Activated CD8-positive, alpha-beta memory T cell treated with anti-CD3 and anti-CD28 coated beads for 48 hours (primary cell): ENCODE results near the gene MRPL49.
"Not testable (repeated sequence)": the region's sequence is repeated elsewhere in the genome, so short reads cannot be mapped to it uniquely, and the experiment has no call there.

ENCODE experiments used
- DNase-seq, 3 experiments: peaks; one replicate each; pipeline ENCODE4 v3.0.0-alpha.2; 2020; ENCODE audit warnings: low read depth in 2 of 3, low spot score in 2 of 3

Gene MRPL49

DNA sequence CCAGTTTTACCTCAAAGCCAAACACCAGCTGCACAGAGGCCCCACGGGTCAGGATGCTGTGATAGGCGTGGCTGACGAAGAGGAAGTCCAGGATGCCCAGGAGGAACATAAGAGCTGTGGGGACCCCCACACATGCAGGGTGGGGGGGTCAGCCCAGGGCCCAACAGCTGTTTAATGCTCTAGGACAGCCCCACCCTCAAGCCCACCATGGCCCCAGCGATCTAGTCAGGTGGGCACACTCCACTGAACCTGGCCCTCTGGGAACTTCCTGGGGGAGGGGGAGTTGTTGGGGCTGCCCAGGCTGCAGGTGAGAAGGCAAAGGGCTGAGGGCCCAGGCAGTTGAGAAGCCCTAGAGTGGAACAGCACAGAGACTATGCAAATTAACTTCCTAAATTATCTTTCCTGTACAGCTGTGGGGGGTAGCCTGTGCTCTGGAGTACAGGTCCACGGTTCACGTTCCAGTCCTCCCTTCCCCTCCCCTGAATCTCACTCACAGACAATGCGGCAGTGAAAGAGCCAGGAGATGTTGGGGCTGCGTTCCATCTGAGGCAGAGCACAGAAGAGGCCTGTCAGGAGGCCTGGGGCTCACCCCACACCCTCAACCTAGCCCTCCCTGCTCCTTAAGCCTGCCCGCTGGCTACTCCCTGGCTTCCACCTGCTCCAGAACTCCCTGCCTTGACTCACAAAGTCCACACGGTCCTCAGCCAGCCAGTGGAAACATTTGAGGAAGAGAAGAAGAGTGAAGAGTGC is 10.3 kb downstream of the MRPL49 start:
- DNase-seq = no peak

DNA sequence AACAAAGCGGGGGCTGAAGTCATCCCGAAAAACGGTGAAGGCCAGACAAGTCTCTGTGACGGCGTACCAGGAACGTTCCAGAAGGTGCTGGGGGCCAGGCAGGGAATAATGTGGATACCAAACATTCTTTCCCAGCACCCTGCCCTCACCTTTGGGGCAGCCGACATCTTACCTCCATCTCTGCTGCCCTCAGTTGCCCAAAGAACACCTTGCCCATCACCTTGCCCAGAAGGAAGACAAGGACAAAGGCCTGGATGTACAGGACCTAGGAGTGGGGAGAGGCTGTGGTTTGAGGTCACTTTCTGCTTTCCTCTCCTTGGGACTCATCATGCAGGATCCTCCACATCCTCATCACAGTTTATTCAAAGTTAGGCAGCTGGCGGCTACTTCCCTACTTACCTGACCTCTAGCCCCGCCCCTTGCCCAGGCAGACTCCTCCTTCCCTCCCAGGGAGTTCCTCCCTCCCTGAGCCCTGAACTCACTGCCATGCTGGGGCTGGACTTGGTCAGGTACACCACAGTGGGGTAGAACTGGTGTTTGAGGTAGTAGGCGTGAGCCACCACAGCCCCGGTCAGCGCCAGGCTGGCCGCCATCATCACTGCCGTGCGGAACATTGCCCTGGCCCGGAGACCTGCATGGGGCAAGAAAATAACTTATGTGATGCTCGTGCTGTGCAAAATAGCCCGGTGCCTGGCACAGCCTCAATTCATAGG is 11.0 kb downstream of the MRPL49 start:
- DNase-seq = no peak

DNA sequence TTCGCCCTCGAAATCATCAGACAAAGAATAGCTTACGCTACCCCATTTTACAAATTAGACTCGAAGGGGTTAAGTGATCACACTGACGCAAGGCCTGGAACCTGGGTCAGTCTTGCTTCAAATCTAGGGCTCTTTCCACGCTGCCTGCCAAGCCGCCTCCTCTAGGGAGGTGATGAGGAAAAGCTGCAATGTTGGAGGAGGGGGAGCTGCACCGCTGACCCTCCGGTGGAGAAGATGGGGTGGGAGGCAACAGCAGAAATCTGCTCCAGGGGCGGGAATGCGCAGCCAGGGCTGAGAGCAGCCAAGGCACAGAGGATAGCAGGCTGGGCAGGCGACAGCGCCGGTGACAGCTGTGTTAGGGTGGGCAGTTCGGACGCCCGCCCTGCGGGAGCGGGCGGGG is 11.6 kb downstream of the MRPL49 start:
- no peak for DNase-seq

DNA sequence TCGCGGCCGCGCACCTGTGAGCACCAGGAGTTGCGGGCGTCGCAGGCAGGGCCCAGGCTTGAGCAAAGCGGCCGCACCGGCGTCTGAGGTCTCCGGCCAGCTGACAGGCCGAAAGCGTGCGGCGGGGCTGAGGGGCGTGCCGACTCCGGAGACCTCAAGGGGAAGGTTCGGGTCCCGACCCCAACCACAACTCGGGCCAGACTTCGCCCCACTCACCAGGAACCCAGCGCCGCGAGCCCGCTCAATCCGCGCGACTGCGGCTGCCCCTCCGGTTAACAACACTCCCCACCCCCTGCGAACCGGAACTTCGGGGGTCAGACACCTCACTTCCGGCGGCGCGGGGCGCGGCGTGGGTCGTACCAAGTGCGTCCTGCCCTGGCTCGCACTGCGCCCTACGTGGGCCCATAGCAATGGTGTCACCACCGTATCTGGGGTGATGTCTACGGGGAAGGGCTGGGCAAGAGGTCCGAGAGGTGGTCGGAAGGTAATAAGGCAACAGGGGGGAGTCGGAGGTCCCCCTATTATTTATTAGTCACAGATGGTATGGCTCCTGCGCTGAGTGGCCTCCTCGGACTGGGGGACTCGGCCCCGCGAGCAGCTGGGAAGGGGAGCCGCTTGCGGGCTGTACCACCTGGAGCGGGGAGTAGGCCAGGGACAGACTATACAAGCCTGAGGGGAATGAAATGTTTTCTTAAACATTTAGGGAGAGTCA is 12.3 kb downstream of the MRPL49 start, which contains the start of gene SYVN1:
Gene SYVN1, minus strand, starts transcription at position 280 of the 712 bp plus-strand sequence. CDS start 918 bp downstream, outside the sequence.
- DNase-seq = peak; percentile 84 to 87 (median 86)

DNA sequence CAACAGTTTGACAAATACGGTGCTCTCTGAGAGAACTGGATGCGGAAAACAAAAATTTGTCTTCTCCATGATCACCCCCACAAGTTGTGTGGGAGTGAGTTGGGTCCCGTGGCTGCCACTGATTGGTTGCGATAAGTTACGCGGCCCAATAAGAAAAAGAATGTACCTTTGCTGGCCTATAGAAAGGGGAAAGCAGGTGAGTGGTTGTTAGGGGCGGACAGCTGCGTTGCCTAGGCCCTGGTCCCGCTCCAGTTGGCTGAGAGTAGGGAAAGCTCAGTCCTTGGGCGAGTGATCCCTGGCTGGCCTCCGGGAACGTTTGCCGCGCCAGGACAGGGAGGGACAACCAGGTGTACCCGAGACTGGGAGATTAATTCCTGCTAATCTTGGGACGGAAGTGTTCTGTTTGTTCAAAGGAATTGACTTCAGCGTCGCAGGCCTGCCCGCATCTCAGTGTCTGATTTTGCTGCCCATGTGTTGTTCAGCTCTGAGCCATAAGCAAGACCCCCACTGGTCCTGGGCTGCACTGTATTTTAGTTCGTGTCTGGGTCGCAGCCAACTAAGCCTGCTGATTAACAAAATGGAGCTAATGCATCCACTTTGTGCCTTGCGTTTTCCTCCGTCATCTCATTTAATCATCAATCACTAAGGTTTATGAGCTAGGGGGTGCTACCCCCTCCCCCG is 13.0 kb downstream of the MRPL49 start:
- DNase-seq = no peak

DNA sequence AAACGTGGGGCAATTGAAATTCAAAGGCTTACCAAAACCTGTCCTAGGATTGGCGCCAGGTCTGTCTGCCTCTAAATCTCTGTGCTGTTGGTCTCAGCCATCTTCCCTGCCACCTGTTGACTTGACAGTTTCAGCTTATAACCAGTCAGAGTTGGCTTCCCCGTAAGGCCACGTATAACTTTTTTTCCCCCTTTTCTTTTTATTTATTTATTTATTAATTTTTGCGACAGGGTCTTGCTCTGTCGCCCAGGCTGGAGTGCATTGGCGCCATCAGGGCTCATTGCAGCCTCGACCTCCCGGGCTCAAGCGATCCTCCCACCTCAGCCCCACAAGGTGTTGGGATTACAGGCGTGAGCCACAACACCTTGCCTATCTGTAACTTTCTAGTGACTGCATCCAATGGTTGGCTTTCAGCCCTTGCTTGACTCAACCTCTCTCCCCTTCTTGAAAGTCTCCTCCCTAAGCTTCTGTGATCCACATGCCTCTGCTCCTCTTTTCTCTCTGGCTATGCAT is 13.6 kb downstream of the MRPL49 start:
- no peak for DNase-seq

DNA sequence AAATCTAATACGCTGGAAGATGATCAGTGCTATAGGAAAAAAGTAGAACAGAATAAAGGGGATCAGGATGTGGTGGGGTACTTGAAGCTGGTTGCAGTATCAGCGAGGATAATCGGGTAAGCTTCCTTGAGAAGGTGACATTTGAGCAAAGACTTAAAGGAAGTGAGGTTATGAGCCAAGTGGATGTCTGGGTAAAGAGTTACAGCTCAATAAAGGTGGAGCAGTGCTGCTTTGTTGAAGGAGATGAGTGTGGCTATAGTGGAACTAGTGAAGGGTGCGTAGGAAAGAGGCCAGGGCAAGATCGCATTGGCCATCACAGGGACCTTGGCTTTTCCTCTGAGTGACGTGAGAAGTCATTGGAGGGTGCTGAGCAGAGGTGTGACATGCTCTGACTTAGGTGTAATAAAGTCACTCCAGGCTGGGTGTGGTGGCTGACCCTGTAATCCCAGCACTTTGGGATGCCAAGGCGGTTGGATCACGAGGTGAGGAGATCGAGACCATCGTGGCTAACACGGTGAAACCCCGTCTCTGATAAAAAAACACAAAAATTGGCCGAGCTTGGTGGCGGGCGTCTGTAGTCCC is 14.5 kb downstream of the MRPL49 start:
- no peak for DNase-seq

DNA sequence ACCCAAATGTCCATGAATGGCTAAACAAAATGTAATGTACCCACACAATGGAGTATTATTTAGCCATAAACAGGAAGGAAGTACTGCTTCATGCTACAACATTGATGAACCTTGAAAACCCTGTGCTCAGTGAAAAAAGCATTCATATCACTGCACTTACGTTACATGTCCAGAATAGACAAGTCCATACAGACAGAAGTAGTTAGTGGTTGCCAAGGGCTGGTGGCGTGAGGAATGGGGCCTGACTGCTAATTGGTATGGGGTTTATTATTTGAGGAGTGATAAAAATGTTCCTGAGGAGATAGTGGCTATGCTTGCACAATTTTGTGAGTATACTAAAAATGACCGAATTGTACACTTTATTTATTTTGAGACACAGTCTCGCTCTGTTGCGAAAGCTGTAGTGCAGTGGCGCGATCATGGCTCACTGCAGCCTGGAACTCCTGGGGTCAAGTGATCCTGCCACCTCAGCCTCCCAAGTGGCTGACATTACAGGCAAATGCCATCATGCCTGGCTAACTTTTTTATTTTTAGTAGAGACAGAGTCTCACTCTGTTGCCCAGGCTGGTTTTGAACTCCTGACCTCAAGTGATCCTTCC is 19.9 kb downstream of the MRPL49 start:
- no peak for DNase-seq

DNA sequence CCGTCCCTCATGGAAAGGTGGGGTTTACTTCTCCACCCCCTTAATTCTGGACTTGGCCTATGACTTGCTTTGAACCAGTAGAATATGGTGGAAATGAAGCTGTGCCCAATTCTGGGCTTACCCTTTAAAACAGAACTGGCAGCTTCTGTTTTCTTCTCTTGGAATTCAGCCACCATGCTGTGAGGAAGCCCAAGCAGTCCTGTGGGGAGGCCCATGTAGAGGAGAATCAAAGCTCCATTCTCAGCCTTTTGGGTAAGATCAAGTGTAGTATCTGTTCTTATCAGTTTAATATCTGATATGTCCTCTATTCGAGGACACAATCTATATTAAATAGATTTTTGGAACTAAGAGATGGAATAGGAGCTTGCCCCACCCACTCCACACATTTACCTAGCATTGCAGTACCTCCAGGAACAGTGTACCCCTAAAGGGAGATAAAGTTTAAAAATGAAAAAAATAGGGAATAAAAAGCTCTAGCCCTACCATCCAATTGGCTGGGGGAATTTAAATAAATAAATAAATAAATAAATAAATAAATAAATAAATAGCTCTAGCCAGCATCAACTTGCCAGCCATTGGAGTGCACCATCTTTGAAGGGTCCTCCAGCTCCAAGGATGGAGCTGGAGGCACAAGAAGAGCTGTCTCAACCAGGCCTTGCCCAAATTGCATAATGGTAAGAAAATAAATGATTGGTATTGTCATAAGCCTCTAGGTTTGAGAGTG is 25.4 kb downstream of the MRPL49 start:
- no peak for DNase-seq

DNA sequence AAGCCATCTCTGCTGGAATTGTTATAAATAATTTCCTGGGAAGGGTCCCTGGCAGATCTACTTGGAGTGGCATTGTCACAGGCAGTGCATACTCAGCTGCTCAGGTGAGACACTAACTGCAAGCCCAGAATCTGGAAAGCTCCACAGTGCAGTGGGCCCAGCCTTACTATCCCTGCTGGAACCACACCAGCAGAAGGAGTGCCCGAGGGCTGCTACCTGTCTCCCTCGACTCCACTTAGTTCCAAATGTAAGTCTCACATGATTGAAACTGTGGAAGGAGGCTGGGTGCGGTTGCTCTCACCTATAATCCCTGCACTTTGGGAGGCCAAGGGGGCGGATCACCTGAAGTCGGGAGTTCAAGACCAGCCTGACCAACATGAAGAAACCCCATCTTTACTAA is 26.5 kb downstream of the MRPL49 start:
- no peak for DNase-seq

DNA sequence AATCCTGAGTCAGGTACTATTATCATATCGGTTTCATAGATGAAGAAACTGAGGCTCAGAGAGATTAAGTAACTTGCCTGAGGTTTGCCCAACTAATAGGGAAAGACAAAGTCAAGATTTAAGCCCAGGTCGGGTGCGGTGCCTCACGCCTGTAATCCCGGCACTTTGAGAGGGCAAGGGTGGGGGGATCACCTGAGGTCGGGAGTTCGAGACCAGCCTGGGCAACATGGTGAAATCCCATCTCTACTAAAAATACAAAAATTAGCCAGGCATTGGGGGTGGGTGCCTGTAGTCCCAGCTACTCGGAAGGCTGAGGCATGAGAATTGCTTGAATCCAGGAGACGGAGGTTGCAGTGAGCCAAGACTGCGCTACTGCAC is 28.0 kb downstream of the MRPL49 start:
- DNase-seq = not testable (repeated sequence)

DNA sequence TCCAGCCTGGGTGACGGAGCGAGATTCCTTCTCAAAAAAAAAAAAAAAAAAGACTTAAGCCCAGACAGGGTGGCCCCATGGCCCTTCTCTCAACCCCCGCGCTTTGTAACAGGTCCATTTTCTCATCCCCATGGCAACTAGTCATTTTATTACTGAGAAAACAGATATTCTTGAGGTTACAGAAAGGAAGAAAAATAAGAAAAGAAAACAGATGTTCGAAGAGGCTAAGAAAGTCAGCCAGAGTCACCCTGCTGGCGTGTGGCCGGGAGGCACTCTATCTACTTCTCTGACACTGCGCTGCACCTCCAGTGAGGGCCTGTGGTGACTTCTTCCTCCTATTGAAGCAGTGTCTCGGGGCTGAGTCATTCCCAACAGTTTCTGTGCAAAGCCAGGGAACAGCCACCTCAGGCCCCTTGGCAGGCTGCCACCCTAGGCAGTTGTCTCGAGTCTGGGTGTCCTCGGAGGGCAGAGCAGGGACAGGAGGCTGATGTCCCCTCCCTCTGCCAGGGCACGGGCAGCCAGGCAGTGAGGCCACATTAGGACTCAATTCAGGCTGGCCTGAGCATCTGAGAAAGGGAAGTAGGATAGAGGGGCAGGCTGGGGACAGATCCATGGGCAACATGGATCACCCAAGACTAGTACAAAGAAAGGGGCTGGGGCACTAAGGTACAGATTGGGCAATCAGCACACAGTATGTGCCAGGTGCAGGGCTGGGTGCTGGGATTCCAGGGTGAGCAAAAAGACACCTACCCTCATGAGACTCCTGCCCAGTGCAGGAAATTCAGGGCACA is 28.6 kb downstream of the MRPL49 start:
- no peak for DNase-seq

DNA sequence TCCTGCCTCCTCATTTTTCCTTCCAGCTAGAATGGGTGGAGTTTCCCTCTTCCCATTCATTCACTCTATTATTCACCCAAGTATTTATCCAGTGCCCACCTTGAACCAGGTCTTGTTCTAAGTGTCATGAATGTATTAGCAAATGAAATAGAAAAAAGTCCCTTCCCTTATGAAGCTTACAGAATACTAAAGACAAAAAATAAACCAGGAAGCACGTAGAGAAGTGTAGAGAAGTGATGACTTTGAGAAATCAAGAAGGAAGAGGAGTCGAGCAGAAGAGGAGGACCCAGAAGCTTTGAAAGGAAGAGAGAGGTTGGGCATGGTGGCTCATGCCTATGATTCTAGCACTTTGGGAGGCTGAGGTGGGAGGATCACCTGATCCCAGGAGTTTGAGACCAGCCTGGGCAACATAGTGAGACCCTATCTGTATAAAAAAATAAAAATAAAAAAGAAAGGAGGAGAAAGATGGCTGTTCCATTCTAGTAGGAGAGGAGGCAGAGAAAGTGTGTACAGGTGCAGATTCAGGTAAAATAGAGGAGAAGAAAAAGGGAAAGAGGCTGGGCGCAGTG is 29.3 kb downstream of the MRPL49 start:
- DNase-seq = no peak

DNA sequence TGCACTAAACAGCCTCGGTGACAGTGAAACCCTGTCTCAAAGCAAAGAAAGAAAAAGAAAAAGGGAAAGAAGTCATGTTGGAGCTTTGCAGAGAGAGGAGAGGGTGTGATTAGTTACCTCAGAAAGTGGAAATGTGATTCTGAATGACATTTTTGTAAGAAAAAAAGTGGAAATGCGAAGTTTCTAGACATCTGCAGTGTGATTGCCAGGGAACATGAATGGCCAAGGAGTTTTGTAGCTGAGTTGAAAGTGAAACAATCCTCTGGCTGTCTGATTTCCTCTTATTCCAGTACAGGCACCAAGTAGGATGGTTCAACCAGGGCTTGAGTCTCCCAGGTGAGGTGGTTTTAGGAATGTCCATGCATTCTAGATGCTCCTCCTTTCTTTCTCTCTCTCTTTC is 30.0 kb downstream of the MRPL49 start:
- DNase-seq = no peak

DNA sequence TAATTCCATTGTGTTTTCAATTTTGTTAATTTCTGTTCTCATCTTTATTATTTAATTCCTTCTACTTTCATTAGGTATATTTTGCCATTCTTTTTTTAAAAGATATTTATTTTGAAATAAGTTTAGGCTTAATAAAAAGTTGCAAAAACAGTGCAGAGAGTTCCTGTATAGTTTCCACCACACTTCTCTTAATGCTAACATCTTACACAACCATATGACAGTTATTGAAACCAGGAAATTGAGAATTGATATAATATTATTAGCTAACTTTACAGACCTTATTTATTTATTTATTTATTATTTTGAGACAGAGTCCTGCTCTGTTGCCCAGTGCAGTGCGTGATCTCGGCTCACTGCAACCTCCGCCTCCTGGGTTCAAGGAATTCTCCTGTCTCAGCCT is 34.1 kb downstream of the MRPL49 start:
- no peak for DNase-seq

DNA sequence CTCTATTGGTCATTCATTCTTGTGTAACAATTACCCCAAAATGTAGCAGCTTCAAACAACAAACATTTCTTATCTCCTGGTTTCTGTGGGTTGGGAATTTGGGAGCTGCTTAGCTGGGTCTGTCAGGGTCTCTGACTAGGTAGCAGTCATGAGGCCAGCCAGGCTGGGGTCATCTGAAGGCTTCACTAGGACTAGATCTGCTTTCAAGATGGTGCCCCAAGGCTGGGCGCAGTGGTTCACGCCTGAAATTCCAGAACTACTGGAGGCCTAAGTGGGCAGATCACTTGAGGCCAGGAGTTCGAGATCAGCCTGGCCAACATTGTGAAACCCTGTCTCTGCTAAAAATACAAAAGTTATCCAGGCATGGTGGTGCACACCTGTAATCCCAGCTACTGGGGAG is 34.8 kb downstream of the MRPL49 start:
- no peak for DNase-seq

DNA sequence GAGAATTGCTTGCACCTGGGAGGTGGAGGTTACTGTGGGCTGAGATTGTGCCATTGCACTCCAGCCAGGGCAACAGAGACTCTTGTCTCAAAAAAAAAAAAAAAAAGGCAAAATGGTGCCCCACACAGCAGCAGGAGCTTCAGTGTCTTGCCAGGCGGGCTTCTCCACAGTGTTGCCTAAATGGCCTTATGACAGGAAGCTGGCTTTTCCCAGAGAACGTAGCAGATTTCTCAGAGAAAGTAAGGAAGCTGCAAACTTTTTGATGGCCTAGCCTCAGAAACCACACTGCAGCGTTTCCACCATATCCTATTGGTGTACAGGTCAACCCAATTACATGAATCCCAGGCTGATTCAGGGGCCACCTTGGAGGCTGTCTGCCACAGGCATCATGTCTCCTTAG is 35.2 kb downstream of the MRPL49 start:
- DNase-seq = no peak

DNA sequence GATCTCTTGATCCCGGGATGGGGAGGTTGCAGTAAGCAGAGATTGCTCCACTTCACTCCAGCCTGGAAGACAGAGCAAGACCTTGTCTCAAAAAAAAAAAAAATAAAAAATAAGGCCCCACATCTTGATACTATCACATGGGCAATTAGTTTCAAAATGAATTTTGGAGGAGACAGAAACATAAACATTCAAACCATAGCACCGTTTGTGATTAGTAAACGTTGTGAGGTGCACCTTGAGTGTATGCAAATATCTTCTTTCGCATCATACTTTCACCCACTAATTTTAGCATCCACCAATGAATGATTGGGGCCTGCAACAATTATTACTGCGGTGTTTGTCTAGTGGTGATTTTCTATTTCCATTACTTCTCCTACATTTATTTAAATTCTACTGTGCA is 36.9 kb downstream of the MRPL49 start:
- DNase-seq = no peak

DNA sequence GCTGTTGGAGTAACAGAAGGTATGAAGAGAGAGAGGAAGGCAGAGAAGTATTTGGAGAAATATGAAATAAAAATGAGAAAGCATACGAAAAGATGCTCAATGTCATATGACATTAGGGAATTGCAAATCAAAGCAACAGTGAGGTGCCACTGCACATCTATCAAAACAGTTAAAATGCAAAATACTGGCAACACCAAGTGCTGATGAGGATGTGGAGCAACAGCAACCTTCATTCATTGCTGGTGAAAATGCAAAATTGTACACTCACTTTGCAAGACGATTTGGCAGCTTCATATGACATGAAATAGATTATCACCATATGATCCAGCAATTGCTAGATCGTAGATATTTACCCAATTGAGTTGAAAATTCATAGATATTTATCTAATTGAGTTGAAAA is 38.5 kb downstream of the MRPL49 start:
- DNase-seq = no peak
